ENCODE data around the gene INVS. TPM values are rescaled to one million over a fixed set of nuclear protein-coding genes. Genes with fewer than 3 reads are reported as not detected.

Gene INVS
- total and polyA plus RNA-seq, 2 of the 13 experiments (the other 11 are each of a cell fraction or from before 2014, with no cell fraction given): 11.3 to 16.3 TPM

DNA sequence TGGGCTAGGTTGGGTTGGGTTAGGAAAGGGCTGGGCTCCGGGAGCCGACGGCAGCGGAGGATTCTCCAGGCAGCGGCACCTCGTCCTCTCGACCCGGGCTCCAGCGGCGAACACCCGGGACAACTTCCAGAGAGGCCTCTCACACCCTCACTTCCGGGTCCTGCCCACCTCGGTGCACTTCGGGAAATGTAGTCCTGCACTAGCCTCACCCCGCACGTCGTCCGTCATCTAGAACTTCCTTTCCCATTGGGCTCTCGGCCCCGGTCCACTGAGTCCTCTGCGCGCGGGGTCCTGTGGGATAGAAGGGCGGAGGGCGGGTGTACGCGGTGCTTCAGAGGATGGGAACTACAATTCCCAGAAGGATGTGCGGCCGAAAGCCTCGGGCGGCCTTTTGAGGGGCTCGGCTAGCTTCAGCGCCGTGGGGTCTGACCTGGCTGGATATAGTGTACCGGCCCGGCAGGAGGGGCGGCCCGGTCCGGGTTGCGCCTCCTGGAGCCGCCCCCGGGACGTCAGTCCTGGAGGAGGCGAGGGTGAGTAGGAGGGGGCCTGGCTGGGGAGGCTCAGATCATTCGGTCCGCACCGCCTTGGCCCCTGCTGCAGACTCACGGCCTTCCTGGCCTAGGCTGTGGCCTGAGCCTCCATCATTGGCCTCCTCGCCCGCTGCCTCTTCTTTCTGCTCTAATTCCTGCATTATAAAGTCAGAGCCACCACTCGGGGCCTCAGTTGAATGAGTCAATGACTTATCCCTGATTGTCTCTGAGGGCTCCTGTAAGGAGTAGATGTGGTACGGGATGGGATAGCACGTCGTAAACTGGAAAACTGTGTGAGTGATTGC lies at the start of gene INVS, which contains the start of gene ERP44 (continued):
- TF ChIP-seq, protein P1, sequence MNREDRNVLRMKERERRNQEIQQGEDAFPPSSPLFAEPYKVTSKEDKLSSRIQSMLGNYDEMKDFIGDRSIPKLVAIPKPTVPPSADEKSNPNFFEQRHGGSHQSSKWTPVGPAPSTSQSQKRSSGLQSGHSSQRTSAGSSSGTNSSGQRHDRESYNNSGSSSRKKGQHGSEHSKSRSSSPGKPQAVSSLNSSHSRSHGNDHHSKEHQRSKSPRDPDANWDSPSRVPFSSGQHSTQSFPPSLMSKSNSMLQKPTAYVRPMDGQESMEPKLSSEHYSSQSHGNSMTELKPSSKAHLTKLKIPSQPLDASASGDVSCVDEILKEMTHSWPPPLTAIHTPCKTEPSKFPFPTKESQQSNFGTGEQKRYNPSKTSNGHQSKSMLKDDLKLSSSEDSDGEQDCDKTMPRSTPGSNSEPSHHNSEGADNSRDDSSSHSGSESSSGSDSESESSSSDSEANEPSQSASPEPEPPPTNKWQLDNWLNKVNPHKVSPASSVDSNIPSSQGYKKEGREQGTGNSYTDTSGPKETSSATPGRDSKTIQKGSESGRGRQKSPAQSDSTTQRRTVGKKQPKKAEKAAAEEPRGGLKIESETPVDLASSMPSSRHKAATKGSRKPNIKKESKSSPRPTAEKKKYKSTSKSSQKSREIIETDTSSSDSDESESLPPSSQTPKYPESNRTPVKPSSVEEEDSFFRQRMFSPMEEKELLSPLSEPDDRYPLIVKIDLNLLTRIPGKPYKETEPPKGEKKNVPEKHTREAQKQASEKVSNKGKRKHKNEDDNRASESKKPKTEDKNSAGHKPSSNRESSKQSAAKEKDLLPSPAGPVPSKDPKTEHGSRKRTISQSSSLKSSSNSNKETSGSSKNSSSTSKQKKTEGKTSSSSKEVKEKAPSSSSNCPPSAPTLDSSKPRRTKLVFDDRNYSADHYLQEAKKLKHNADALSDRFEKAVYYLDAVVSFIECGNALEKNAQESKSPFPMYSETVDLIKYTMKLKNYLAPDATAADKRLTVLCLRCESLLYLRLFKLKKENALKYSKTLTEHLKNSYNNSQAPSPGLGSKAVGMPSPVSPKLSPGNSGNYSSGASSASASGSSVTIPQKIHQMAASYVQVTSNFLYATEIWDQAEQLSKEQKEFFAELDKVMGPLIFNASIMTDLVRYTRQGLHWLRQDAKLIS (CRISPR knock-in tag; IDR thresholded peaks at IDR 0.05): no peak
- TF ChIP-seq, protein P2, sequence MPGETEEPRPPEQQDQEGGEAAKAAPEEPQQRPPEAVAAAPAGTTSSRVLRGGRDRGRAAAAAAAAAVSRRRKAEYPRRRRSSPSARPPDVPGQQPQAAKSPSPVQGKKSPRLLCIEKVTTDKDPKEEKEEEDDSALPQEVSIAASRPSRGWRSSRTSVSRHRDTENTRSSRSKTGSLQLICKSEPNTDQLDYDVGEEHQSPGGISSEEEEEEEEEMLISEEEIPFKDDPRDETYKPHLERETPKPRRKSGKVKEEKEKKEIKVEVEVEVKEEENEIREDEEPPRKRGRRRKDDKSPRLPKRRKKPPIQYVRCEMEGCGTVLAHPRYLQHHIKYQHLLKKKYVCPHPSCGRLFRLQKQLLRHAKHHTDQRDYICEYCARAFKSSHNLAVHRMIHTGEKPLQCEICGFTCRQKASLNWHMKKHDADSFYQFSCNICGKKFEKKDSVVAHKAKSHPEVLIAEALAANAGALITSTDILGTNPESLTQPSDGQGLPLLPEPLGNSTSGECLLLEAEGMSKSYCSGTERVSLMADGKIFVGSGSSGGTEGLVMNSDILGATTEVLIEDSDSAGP (CRISPR knock-in tag; IDR thresholded peaks at IDR 0.05; ENCODE audit: borderline replicate concordance): peak; percentile 77
- TF ChIP-seq ZNF354B (CRISPR knock-in tag; IDR thresholded peaks at IDR 0.05) (0 out of 2 replicates have a peak, but pooled peaks have one; percentile 15), MYC (CRISPR knock-in tag; IDR thresholded peaks at IDR 0.05; ENCODE audit: borderline replicate concordance) (0 out of 2 replicates have a peak, but pooled peaks have one; percentile 24), ZNF530 (CRISPR knock-in tag; IDR thresholded peaks at IDR 0.05; ENCODE audit: low read depth) (no peak), CREB1 (IDR thresholded peaks at IDR 0.05) (peak; percentile 82), CREB1 (CRISPR knock-in tag; IDR thresholded peaks at IDR 0.05) (peak; percentile 89), ZBTB3 (CRISPR knock-in tag; IDR thresholded peaks at IDR 0.05; ENCODE audit: borderline replicate concordance, low read depth) (0 out of 2 replicates have a peak, but pooled peaks have one; percentile 36), RARG (CRISPR knock-in tag; IDR thresholded peaks at IDR 0.05; ENCODE audit: low read depth) (no peak), ZBTB1 (CRISPR knock-in tag; IDR thresholded peaks at IDR 0.05; ENCODE audit: borderline replicate concordance) (no peak), RELA (CRISPR knock-in tag; IDR thresholded peaks at IDR 0.05) (no peak), NFKB2 (CRISPR knock-in tag; IDR thresholded peaks at IDR 0.05; ENCODE audit: borderline replicate concordance) (0 out of 2 replicates have a peak, but pooled peaks have one; percentile 69), BHLHE40 (IDR thresholded peaks at IDR 0.05; ENCODE audit: low read length) (no peak), ZNF816 (CRISPR knock-in tag; IDR thresholded peaks at IDR 0.05; ENCODE audit: borderline replicate concordance) (no peak)
- TF ChIP-seq, protein P3, sequence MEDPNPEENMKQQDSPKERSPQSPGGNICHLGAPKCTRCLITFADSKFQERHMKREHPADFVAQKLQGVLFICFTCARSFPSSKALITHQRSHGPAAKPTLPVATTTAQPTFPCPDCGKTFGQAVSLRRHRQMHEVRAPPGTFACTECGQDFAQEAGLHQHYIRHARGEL (CRISPR knock-in tag; IDR thresholded peaks at IDR 0.05): no peak
- TF ChIP-seq, protein P4, sequence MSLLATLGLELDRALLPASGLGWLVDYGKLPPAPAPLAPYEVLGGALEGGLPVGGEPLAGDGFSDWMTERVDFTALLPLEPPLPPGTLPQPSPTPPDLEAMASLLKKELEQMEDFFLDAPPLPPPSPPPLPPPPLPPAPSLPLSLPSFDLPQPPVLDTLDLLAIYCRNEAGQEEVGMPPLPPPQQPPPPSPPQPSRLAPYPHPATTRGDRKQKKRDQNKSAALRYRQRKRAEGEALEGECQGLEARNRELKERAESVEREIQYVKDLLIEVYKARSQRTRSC (CRISPR knock-in tag; IDR thresholded peaks at IDR 0.05; ENCODE audit: low read depth): no peak
- TF ChIP-seq, protein P5, sequence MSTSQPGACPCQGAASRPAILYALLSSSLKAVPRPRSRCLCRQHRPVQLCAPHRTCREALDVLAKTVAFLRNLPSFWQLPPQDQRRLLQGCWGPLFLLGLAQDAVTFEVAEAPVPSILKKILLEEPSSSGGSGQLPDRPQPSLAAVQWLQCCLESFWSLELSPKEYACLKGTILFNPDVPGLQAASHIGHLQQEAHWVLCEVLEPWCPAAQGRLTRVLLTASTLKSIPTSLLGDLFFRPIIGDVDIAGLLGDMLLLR (CRISPR knock-in tag; IDR thresholded peaks at IDR 0.05): peak; percentile 40; the same call in 1 of the 2 replicates
- TF ChIP-seq, protein P6, sequence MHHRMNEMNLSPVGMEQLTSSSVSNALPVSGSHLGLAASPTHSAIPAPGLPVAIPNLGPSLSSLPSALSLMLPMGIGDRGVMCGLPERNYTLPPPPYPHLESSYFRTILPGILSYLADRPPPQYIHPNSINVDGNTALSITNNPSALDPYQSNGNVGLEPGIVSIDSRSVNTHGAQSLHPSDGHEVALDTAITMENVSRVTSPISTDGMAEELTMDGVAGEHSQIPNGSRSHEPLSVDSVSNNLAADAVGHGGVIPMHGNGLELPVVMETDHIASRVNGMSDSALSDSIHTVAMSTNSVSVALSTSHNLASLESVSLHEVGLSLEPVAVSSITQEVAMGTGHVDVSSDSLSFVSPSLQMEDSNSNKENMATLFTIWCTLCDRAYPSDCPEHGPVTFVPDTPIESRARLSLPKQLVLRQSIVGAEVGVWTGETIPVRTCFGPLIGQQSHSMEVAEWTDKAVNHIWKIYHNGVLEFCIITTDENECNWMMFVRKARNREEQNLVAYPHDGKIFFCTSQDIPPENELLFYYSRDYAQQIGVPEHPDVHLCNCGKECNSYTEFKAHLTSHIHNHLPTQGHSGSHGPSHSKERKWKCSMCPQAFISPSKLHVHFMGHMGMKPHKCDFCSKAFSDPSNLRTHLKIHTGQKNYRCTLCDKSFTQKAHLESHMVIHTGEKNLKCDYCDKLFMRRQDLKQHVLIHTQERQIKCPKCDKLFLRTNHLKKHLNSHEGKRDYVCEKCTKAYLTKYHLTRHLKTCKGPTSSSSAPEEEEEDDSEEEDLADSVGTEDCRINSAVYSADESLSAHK (CRISPR knock-in tag; IDR thresholded peaks at IDR 0.05; ENCODE audit: borderline replicate concordance): no peak

Measured in HepG2 (cell line).